SJCRH30 (cell line): ENCODE data around the gene TNK1. TPM values are rescaled to one million over a fixed set of nuclear protein-coding genes. Genes with fewer than 3 reads are reported as not detected.
"Not testable (repeated sequence)": the region's sequence is repeated elsewhere in the genome, so short reads cannot be mapped to it uniquely, and the experiment has no call there.

Source experiments
- DNase-seq, 2 experiments: peaks; one replicate each; pipeline ENCODE4 v3.0.0-alpha.2; 2015 to 2020
- H3K27ac ChIP-seq: fragments of 250-450 bp; sonication (Bioruptor Pico); 2 replicates; pipeline ENCODE4 v1.5.1; 2020; ENCODE audit warnings: mild to moderate bottlenecking, moderate library complexity
- H3K27me3 ChIP-seq: fragments of 250-450 bp; sonication (Bioruptor Pico); 2 replicates; pipeline ENCODE4 v1.5.1; 2020; ENCODE audit warnings: mild to moderate bottlenecking, moderate library complexity
- H3K36me3 ChIP-seq: fragments of 250-450 bp; sonication (Bioruptor Pico); 2 replicates; pipeline ENCODE4 v1.5.1; 2020; ENCODE audit warnings: mild to moderate bottlenecking, moderate library complexity
- H3K4me1 ChIP-seq: fragments of 250-450 bp; sonication (Bioruptor Pico); 2 replicates; pipeline ENCODE4 v1.5.1; 2020; ENCODE audit warnings: mild to moderate bottlenecking, moderate library complexity
- H3K4me3 ChIP-seq: fragments of 250-450 bp; sonication (Bioruptor Pico); 2 replicates; pipeline ENCODE4 v1.5.1; 2020; ENCODE audit warnings: mild to moderate bottlenecking, moderate library complexity
- H3K9me3 ChIP-seq: fragments of 250-450 bp; sonication (Bioruptor Pico); replicated peaks from 2 replicates; pipeline ENCODE4 v1.5.1; 2020; ENCODE audit warnings: mild to moderate bottlenecking, moderate library complexity
- total RNA-seq: library from RNA; depleted of rRNA; stranded (reverse); fragments of >200 nt; shearing (Covaris generic); gene quantifications from 2 replicates; pipeline ENCODE4 v1.2.3, GENCODE V29; 2014; rRNA removed

Gene TNK1
- not detected in 2 replicates for total RNA-seq

DNA sequence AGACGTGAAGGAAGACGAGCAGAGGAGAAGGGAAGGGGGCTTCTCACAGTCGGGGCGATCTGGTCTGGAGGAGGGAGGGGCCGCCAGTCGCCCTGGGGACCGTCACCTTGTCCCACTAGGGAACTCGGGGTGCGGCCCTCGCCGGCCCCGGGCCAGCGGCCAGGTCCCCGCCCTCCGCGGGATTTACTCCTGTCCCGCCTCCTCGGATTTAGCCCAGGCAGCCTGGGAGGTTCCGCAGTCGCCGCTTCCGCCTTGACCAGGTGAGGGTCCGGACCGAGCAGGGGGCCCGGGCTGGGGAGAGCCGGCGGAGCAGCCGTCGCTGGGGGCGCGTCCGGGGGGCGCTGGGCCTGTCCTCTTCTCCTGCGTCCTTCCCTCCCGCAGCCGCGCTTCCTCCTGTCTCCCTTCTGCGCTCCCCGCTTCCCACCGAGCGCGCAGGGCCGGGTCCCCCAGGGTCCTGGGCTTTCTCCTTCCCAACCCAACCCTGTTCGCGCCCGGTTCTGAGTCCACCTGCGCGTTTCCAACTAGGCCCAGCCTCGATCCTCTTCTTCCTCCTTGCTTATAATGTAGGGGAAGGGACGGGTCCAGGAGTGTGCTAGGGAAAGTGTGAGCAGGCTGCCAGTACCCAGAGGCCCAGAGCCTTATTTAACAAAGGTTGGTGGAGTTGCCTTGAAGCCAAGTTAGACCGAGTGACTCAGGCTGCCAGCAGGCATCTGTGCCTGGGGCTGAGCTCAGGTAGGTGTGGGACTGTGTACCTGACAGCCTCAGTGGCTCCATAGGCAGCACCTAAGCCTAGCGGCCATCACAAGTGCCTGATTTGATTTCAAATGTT lies at the start of gene TNK1:
TNK1 (plus strand) TSS at position 235 of the 829 bp plus-strand sequence. CDS start 1,838 bp downstream, outside the sequence.
- no peak within 1 kb of the TSS for H3K27ac ChIP-seq
- no peaks in the 10 kb centered on the region for H3K27me3 ChIP-seq
- no peak within 1 kb of the TSS for H3K4me3 ChIP-seq
- DNase-seq, result no peak
- no peaks in the 10 kb centered on the region for H3K36me3 ChIP-seq
- no peaks in the 10 kb centered on the region for H3K4me1 ChIP-seq
- H3K9me3 ChIP-seq, result 0 out of 2 replicates have a peak, but pooled peaks cover 3% of the 10 kb centered on the region

DNA sequence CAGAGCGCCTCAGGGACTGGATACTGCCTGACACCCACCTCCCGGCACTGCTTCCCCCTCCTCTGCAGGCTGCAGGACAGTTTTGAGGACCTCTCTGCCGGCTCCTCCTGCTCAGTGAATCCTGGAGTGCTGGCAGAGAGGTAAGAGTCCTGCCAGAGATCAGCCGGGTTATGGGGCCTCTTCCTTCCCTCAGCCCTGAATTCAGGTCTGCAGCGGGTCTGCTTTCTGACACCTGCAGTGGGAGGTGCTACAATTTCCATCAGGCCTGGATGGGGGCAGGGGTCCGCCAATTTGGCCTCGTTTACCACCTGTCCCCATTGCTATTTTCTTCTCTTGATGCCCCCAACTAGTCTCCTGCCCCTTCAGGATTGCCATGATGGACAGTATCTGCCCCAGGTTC lies 48.8 kb upstream of the TNK1 start:
- H3K27me3 ChIP-seq, result no peaks in the 10 kb centered on the region
- no peak for DNase-seq

DNA sequence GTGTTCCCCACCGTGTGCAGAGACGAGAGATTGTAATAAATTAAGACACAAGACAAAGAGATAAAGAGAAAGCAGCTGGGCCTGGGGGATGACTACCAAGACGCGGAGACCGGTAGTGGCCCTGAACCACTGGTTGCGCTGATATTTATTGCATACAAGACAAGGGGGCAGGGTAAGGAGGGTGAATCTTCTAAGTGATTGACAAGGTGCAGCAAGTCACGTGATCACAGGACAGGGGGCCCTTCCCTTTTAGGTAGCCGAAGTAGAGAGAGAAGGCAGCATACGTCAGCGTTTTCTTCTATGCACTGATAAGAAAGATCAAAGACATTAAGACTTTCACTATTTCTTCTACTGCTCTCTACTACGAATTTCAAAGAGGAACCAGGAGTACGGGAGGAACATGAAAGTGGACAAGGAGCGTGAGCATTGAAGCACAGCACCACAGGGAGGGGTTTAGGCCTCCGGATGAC lies 48.3 kb upstream of the TNK1 start:
- not testable (repeated sequence) for H3K36me3 ChIP-seq

More for the DNA sequence above, 48.8 kb upstream of the TNK1 start:
- H3K9me3 ChIP-seq, result no peaks in the 10 kb centered on the region
- peaks cover 2% of the 10 kb centered on the region; the same call in 1 of the 2 replicates for H3K4me1 ChIP-seq
- H3K4me3 ChIP-seq, result no peak overlapping the region
- no peak overlapping the region for H3K27ac ChIP-seq
- H3K36me3 ChIP-seq, result no peaks in the 10 kb centered on the region

DNA sequence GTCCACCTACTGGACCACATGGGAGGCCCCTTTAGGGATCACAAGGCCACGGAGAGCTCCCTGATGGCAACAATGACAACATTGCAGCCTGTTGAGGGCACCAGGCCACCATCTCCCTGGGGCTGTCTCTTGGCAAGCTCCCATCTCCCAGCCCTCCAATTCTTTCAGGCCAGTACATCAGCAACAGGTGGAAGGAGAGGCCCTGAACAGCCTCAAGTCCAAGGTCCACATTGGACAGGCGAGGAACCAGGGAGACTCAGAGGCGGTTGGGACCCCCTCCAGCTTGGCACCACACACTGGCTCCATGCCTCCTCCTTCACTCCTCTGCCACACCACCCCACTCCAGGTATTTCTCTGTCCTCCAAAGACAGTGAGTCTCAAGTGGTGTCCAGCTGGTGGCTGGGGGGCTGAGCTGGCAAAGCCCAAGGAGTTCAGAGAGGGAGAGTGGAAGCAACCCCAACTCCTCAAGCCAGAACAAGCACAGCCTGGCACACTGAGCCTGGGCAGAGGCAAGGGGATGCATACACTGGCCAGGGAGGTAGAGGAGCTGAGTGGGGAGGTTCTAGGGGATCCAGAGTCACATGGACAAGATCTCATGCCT lies 45.9 kb upstream of the TNK1 start:
- no peak overlapping the region for H3K4me3 ChIP-seq
- no peaks in the 10 kb centered on the region for H3K27me3 ChIP-seq
- DNase-seq, result no peak
- no peaks in the 10 kb centered on the region for H3K9me3 ChIP-seq
- no peaks in the 10 kb centered on the region for H3K36me3 ChIP-seq
- H3K27ac ChIP-seq, result no peak overlapping the region
- peaks cover 2% of the 10 kb centered on the region; the same call in 1 of the 2 replicates for H3K4me1 ChIP-seq

More for the DNA sequence above, 48.3 kb upstream of the TNK1 start:
- not testable (repeated sequence) for H3K4me1 ChIP-seq, DNase-seq, H3K9me3 ChIP-seq, H3K27ac ChIP-seq, H3K27me3 ChIP-seq, H3K4me3 ChIP-seq

DNA sequence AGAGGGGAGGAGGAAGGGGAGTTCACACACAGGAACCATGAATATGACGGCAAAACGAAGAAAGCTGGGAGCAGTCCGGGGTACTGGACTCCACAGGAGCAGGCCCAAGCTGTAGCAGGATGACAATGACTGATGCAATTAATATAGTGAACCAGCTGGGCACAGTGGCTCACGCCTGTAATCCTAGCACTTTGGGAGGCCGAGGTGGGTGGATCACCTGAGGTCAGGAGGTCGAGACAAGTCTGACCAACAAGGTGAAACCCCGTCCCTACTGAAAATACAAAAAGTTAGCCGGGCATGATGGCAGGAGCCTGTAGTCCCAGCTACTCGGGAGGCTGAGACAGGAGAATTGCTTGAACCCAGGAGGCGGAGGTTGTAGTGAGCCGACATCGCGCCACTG lies 45.1 kb upstream of the TNK1 start:
- not testable (repeated sequence) for H3K27ac ChIP-seq, H3K4me3 ChIP-seq, H3K9me3 ChIP-seq, H3K36me3 ChIP-seq, DNase-seq, H3K4me1 ChIP-seq, H3K27me3 ChIP-seq

DNA sequence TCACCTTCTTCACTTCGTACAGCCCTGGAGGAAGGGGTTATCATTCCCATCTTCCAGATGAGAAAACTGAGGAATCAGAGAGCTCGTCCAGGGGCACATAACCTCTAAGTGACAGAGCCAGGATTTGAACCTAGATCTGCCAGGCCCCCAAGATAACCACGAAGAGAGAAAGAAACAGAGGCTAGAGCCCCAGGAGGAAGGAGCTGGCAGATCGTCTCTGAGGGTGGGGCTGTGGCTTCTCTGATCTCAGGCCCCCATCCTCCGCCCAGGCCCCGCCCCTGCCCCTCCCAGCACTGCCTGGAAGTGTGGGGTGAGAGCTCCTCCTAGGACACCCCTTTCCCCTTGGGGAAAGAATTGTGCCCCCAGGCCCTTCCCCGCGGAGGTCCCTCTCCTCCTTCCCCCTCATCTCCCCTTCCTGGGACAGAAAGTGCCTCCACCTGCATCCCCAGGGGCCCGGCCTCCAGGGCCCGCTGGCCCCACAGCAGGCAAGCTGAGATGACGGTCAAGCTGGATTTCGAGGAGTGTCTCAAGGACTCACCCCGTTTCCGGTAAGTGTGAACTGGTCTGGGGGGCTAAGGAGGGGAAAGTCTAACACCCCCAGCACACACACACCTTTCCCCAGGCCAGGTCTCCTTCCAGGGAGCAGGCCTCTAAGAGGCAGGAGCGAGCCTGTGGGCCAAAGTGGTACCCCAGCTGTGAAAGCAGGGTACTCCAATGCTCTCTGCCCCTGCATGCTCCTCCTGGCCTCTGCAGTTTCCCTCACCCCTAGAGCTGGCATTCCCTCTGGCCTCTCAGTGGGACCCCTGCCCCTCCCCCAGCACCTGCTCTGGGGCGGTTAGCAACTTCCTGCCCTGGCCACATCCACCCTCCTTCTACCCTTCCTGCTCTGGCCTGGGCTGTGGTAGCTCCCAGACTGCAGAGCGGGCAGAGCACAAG lies 44.4 kb upstream of the TNK1 start, which contains the start of gene ACAP1:
ACAP1 (plus strand) TSS at position 290 of the 936 bp plus-strand sequence; CDS start at position 496, 206 bp downstream.
- no peak within 1 kb of the TSS for H3K27ac ChIP-seq
- H3K36me3 ChIP-seq, result no peaks in the 10 kb centered on the region
- DNase-seq, result no peak
- no peak within 1 kb of the TSS for H3K4me3 ChIP-seq
- no peaks in the 10 kb centered on the region for H3K9me3 ChIP-seq
- no peaks in the 10 kb centered on the region for H3K4me1 ChIP-seq
- H3K27me3 ChIP-seq, result no peaks in the 10 kb centered on the region

DNA sequence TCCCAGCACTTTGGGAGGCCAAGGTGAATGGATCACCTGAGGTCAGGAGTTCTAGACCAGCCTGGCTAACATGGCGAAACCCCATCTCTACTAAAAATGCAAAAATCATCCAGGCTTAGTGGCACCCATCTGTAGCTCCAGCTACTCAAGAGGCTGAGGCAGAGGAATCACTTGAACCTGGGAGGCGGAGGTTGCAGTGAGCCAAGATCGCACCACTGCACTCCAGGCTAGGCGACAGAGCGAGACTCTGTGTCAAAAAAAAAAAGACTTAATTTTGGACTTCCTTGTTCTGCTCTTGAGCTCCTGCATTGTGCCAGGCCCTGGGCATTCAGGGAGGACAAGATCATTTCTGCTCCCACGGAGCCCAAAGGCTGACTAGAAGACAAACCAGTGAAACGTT lies 43.3 kb upstream of the TNK1 start:
- H3K36me3 ChIP-seq, H3K27me3 ChIP-seq, H3K4me1 ChIP-seq, H3K4me3 ChIP-seq, DNase-seq, H3K27ac ChIP-seq, H3K9me3 ChIP-seq: not testable (repeated sequence)

DNA sequence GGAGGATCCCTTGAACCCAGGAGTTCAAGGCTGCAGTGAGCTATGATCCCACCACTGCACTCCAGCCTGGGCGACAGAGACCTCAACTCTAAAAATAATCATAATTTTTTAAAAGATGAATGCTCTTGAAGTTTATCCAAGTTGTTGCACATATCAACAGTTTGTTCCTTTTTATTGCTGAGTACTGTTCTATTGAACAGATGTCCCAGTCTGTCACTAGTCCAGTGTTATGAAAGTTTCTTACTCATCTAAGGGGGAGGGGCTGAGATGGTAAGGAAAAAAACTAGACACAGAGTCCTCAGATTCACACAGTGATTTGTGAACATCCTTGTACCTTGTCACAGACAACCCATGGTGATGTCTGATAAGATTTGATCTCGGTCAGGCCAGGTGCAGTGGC lies 40.7 kb upstream of the TNK1 start:
- Histone ChIP-seq H3K4me1 (no peaks in the 10 kb centered on the region), H3K36me3 (no peaks in the 10 kb centered on the region), H3K9me3 (no peaks in the 10 kb centered on the region), H3K27me3 (no peaks in the 10 kb centered on the region), H3K27ac (no peak overlapping the region), H3K4me3 (no peak overlapping the region)
- no peak for DNase-seq

DNA sequence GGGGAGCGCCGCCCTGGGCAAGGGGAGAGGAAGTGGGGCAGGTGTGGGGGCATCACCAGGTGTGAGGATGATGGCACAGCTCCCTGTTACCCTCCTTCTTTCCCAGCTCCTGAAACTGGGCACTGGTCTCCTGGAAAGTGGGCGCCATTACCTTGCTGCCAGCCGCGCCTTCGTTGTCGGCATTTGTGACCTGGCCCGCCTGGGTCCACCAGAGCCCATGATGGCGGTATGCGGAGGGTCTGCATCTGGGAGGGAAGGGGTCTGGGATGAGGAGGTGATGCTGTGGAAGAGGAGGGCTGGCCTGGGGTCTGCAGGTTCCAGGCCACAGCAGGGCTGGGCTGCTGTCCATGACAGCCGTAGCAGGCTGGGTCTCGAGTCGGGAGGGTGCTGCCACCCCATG lies 39.0 kb upstream of the TNK1 start:
- no peak for DNase-seq
- Histone ChIP-seq H3K4me1 (no peaks in the 10 kb centered on the region), H3K27ac (no peak overlapping the region), H3K9me3 (no peaks in the 10 kb centered on the region), H3K36me3 (no peaks in the 10 kb centered on the region), H3K4me3 (no peak overlapping the region), H3K27me3 (no peaks in the 10 kb centered on the region)

DNA sequence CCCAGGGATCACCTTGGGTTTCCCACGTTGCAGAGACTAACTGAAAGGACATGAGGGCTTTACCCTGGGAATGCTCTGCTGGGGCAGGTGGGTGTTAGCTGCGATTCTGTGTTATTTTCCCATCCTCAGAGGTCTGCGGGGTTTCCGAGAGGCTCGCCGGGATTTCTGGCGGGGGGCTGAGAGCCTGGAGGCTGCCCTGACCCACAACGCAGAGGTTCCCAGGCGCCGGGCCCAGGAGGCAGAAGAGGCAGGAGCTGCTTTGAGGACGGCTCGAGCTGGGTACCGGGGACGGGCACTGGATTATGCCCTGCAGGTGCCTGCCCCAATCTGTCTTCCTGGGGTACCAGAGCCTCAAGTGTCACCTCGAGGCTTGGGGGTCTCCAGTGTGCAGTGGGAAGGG lies 37.6 kb upstream of the TNK1 start:
- no peaks in the 10 kb centered on the region for H3K36me3 ChIP-seq
- H3K4me1 ChIP-seq, result no peaks in the 10 kb centered on the region
- H3K9me3 ChIP-seq, result no peaks in the 10 kb centered on the region
- H3K27me3 ChIP-seq, result no peaks in the 10 kb centered on the region
- no peak for DNase-seq
- H3K27ac ChIP-seq, result no peak overlapping the region
- no peak overlapping the region for H3K4me3 ChIP-seq

DNA sequence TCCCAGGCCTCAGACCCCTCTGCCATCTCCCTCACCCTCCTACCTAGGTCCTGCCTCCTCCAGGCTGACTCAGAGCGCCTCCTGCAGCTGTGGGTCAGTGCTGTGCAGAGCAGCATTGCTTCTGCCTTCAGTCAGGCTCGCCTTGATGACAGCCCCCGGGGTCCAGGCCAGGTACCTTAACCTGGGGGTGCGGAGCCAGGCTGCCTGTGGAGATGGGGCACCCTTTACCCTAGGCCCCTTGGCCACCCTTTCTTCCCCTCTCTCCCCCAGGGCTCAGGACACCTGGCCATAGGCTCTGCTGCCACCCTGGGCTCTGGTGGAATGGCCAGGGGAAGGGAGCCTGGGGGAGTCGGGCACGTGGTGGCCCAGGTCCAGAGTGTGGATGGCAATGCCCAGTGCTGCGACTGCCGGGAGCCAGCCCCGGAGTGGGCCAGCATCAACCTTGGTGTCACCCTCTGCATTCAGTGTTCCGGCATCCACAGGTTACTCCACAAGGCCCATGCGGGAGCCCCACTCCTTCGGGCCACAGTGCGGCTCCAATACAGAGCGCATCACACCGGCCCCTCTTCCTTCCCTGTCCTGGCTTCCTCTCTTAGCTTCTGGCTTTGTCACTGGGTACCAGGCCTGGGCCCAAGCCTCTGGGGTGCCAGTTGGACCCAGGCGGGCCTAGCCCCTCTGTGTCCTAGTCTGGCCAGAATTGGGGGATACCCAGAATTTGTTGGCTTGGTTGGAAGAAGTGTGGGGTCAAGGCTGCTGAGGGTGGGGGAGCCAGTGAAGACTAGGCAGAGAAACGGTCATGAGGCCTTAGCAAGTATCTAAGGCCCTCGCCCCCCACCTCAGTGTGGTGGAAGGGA lies 33.9 kb upstream of the TNK1 start:
- Histone ChIP-seq H3K4me3 (no peak overlapping the region), H3K27ac (no peak overlapping the region), H3K4me1 (peaks cover 6% of the 10 kb centered on the region; the same call in 1 of the 2 replicates), H3K27me3 (no peaks in the 10 kb centered on the region), H3K36me3 (no peaks in the 10 kb centered on the region), H3K9me3 (no peaks in the 10 kb centered on the region)
- no peak for DNase-seq

DNA sequence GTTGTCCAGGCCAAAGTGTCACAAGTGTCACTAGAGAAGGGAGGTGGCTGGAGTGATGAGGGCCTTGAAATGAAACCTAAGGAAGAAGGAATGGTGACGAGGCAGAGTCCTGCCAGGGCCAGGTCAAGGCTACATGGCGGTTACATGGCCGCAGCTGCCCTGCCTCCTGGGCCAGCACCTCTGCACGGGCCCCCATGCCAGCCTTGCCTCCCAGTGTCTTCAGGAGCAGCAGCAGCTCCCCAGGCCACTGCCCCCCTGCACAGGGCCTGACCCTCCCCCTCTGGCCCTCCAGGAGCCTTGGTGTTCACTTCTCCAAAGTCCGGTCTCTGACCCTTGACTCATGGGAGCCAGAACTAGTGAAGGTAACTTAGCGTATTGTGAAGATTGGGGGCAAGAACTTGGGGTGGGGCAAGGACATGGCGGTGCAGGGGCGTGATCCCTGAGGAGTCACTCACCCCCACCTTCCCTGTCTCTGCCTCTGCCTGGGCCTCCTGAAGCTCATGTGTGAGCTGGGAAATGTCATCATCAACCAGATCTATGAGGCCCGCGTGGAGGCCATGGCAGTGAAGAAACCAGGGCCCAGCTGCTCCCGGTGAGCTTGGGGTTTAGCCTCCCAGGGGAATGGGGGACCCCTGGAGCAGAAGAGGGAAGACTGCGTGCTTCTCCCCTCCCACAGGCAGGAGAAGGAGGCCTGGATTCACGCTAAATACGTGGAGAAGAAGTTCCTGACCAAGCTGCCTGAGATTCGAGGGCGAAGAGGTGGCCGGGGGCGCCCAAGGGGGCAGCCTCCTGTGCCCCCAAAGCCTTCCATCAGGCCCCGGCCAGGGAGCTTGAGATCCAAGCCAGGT lies 33.0 kb upstream of the TNK1 start:
- Histone ChIP-seq H3K4me1 (peaks cover 11% of the 10 kb centered on the region; the same call in 1 of the 2 replicates), H3K27ac (no peak overlapping the region), H3K4me3 (no peak overlapping the region), H3K27me3 (no peaks in the 10 kb centered on the region), H3K36me3 (no peaks in the 10 kb centered on the region), H3K9me3 (no peaks in the 10 kb centered on the region)
- no peak for DNase-seq
